ENCODE results near the gene PNPLA3. TPM values are rescaled to one million over a fixed set of nuclear protein-coding genes. Genes with fewer than 3 reads are reported as not detected.

Gene PNPLA3, protein sequence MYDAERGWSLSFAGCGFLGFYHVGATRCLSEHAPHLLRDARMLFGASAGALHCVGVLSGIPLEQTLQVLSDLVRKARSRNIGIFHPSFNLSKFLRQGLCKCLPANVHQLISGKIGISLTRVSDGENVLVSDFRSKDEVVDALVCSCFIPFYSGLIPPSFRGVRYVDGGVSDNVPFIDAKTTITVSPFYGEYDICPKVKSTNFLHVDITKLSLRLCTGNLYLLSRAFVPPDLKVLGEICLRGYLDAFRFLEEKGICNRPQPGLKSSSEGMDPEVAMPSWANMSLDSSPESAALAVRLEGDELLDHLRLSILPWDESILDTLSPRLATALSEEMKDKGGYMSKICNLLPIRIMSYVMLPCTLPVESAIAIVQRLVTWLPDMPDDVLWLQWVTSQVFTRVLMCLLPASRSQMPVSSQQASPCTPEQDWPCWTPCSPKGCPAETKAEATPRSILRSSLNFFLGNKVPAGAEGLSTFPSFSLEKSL
- total RNA-seq: 1.3 and 3.5 TPM in 2 replicates

GRCh38 chr22:43923631-43924464 lies at the start of gene PNPLA3:
Gene PNPLA3 (plus strand): TSS chr22:43923805. CDS start chr22:43923912, 107 bp downstream.

DNA sequence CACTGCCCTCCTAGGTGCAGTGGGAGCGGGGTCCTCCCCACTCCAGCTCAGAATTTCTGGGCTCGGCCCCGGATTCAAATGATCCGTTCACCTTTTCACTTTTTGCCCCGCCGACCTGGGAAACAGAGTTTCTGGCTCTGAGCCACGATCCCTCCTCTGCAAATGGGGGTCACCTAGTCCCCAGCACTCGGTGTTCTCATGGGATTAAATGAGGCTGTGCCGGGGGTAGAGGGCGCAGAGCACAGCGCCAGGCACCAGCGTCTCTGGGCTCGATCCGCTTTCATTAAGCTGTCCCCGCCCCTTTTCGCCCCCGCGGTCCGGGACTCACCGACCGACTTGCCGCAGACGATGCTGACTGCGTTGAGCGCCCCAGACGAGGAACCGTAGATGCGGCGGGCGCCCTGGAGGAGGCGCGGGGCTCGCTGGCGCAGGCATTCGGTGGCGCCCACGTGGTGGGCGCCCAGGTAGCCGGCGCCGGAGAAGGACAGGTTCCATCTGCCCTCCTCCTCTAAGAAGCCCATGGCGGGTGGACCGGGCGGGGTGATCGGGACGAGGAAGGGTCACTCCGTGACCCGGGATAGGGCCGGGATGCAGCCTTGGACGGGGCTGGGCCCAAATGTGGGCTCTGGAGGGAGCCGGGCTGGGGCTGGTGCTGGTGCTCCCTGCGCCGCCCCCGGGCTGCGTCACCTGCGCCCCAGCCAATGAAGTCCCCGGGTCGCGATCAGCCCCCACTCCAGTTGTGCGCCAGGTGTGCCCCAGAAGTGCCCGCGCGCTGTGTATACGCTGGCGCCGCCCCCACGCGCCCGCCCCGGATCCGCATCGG lies 32.0 kb upstream of the PNPLA3 start, which contains the start of gene PNPLA5:
Gene PNPLA5 (minus strand): TSS at position 654 of the 823 bp plus-strand sequence. CDS start 133 bp downstream, at position 521.

DNA sequence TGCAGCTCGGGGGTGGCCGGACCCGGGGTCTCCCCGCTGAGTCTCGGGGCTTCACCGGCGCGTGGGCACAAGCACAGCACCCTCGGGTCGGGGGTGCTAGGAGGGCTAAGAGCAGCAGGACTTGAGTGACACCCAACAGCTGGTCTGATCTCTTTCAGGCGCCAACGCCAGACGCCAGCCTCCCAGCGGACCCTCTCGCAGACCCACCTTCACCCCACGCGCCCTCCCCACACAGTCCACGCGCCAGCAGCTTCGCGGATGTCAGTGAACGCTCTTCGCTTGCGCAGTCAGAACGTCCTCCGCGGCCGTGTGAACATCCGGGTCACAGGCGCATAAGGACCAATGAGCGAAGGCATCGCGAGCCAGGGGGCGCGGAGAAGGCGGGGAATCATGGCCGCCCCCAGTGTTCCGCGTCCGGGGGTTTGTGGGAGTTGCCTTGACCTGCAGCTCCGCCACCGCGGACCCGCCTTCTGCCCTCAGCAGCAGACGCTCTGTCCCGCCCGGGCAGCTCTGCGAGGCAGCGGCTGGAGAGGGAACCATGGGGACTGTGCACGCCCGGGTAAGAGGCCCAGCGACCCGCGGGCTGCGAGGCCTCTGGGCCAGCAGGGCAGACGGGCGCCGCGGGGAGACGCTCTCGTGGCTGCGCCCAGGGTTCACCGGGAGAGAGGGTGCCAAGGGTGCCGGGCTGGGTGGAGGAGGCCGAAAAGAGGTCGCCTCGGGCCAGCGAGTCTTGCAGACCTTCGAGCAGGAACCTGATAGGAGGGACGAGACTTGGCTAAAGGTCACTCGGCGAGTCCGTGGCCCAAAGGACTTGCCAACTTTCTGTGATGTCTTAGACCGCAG lies 31.7 kb downstream of the PNPLA3 start, which contains the start of gene SAMM50:
Gene SAMM50 (plus strand): TSS at position 403 of the 843 bp plus-strand sequence. CDS start 136 bp downstream, at position 539.

Other genes with a start within 250 kb of the PNPLA3 start
- gene EFCAB6, start 111.5 kb upstream of the PNPLA3 start, total RNA-seq: 0.55 and 3.6 TPM in 2 replicates
- gene SULT4A1, start 61.3 kb upstream of the PNPLA3 start, total RNA-seq: 0.12 TPM in 1 of 2 replicates, not detected in the other
- gene PNPLA5, start 31.8 kb upstream of the PNPLA3 start, total RNA-seq: under 0.01 TPM in 1 of 2 replicates, not detected in the other
- 46.6 and 54.8 TPM in 2 replicates for gene SAMM50, start 31.6 kb downstream of the PNPLA3 start, total RNA-seq
- gene PARVB, start 100.5 kb downstream of the PNPLA3 start, total RNA-seq: 29.5 and 55.0 TPM in 2 replicates

Measured in uterine smooth muscle cell (primary cell).